HepG2 (cell line): Measurements from ENCODE around the gene KLF17. TPM values are rescaled to one million over a fixed set of nuclear protein-coding genes. Genes with fewer than 3 reads are reported as not detected.

ENCODE experiments used
- ATAC-seq: fragments of 200-7000 bp; cut with Tn5 transposase; 3 replicates; pipeline ENCODE4 v1.9.1; 2020; ENCODE audit warnings: mild to moderate bottlenecking, moderate library complexity
- BruUV-seq: library from RNA; stranded (reverse); fragments of 400-500 nt; replicated peaks from 2 replicates; lab custom pipeline; 2021; lab: Mats Ljungman, UMichigan
- CTCF ChIA-PET: fragments of 300-600 bp; formaldehyde crosslinking; extraction: SDS; loops from one replicate; lab custom pipeline; 2021; ENCODE audit warnings: low total read pairs, inconsistent platforms, low intra/inter-chr PET ratio; lab: Yijun Ruan, JAX
- POLR2A ChIA-PET: fragments of 350-600 bp; sonication (Branson Sonifier 250); formaldehyde crosslinking; loops from one replicate; lab custom pipeline; 2020; ENCODE audit warnings: antibody characterized with exemption, inconsistent platforms; lab: Yijun Ruan, JAX
- DNase-seq: peaks from one replicate; pipeline ENCODE4 v3.0.0-alpha.2; 2015; ENCODE audit warnings: low spot score
- FAIRE-seq: peaks from 3 replicates; lab custom pipeline; 2011; peaks lifted over from hg19 to GRCh38; lab: Jason Lieb, UNC
- H2AFZ ChIP-seq: one replicate; pipeline ENCODE4 v1.6.1; 2011; ENCODE audit warnings: low read length, inconsistent platforms
- H3K27ac ChIP-seq: fragments of 300-600 bp; 3 replicates; pipeline ENCODE4 v1.8.0; 2011; ENCODE audit warnings: mixed run types, mild to moderate bottlenecking, mixed read lengths, low read length, inconsistent platforms; ENCODE audit not compliant: insufficient read depth; ENCODE audit errors: extremely low read length
- H3K27me3 ChIP-seq, 2 experiments: fragments of 200-600 bp in 1 of 2; 2 replicates in 1 of 2; 3 replicates in 1 of 2; pipeline versions ENCODE4 v1.6.0 to v1.8.0; 2011; ENCODE audit warnings: low read length in 2 of 2, mild to moderate bottlenecking in 2 of 2, moderate library complexity in 2 of 2, inconsistent platforms in 1 of 2; ENCODE audit not compliant: insufficient read depth in 2 of 2, control insufficient read depth in 1 of 2
- H3K36me3 ChIP-seq, 2 experiments: fragments of 200-600 bp in 1 of 2; replicated peaks in 1 of 2; 2 replicates in 1 of 2; 3 replicates in 1 of 2; pipeline versions ENCODE4 v1.5.1 to v1.8.0; 2011; ENCODE audit warnings: low read length in 2 of 2, inconsistent platforms in 1 of 2; ENCODE audit not compliant: insufficient read depth in 2 of 2, control insufficient read depth in 1 of 2
- H3K4me1 ChIP-seq: 2 replicates; pipeline ENCODE4 v1.5.1; 2012; ENCODE audit warnings: low read length, inconsistent platforms; ENCODE audit not compliant: insufficient read depth
- H3K4me2 ChIP-seq: 2 replicates; pipeline ENCODE4 v1.6.0; 2011; ENCODE audit warnings: low read depth, low read length, inconsistent platforms
- H3K4me3 ChIP-seq, 3 experiments: fragments of 200-600 bp in 1 of 3; sonication (generic), shearing (Covaris generic) in 1 of 3; replicated peaks in 1 of 3; 2 replicates each; pipeline ENCODE4 v1.5.1; 2011 to 2016; ENCODE audit warnings: low read length in 3 of 3, inconsistent platforms in 2 of 3, low read depth in 2 of 3, mild to moderate bottlenecking in 2 of 3, control low read depth in 1 of 3, mixed read lengths in 1 of 3; ENCODE audit not compliant: insufficient read depth in 1 of 3
- H3K79me2 ChIP-seq: one replicate; pipeline ENCODE4 v1.6.1; 2011; ENCODE audit warnings: low read length, inconsistent platforms; ENCODE audit not compliant: insufficient read depth
- H3K9ac ChIP-seq: 2 replicates; pipeline ENCODE4 v1.6.0; 2011; ENCODE audit warnings: mild to moderate bottlenecking, low read depth, low read length, inconsistent platforms; ENCODE audit not compliant: insufficient read depth
- H3K9me3 ChIP-seq: 2 replicates; pipeline ENCODE4 v1.5.1; 2012; ENCODE audit warnings: mild to moderate bottlenecking, low read length
- H4K20me1 ChIP-seq: 2 replicates; pipeline ENCODE4 v1.6.0; 2011; ENCODE audit warnings: inconsistent platforms, mild to moderate bottlenecking, low read length, moderate library complexity; ENCODE audit not compliant: insufficient read depth
- AHR ChIP-seq: IDR thresholded peaks from 2 replicates; pipeline ENCODE4 v1.6.1; 2018; ENCODE audit warnings: missing genetic modification reagents, missing compliant biosample characterization
- ELK4 ChIP-seq: sonication (generic); formaldehyde crosslinking; IDR thresholded peaks from 2 replicates; pipeline ENCODE4 v1.9.0; 2021; ENCODE audit warnings: missing genetic modification reagents, borderline replicate concordance
- HOXA3 ChIP-seq: sonication (generic); formaldehyde crosslinking; IDR thresholded peaks from 2 replicates; pipeline ENCODE4 v1.5.0; 2020; ENCODE audit warnings: missing genetic modification reagents
- JDP2 ChIP-seq: sonication (generic); formaldehyde crosslinking; IDR thresholded peaks from 2 replicates; pipeline ENCODE4 v1.8.1; 2022; ENCODE audit warnings: missing genetic modification reagents, borderline replicate concordance
- MED13 ChIP-seq: sonication (generic); formaldehyde crosslinking; IDR thresholded peaks from 2 replicates; pipeline ENCODE4 v1.5.0; 2020; ENCODE audit warnings: missing genetic modification reagents
- MXD4 ChIP-seq: IDR thresholded peaks from 2 replicates; pipeline ENCODE4 v1.6.1; 2016; ENCODE audit warnings: mild to moderate bottlenecking, missing biosample characterization, missing genetic modification reagents
- SPEN ChIP-seq: sonication (generic); formaldehyde crosslinking; IDR thresholded peaks from 2 replicates; pipeline ENCODE4 v1.5.1; 2020; ENCODE audit warnings: low read depth, mild to moderate bottlenecking, missing genetic modification reagents
- SRSF1 ChIP-seq: fragments of 200-400 bp; formaldehyde crosslinking; optimal IDR thresholded peaks from 2 replicates; pipeline ENCODE3; 2017; ENCODE audit warnings: mild to moderate bottlenecking, low read depth, low read length, moderate library complexity
- TCF7 ChIP-seq: sonication (generic); IDR thresholded peaks from 2 replicates; pipeline ENCODE4 v1.6.1; 2016; ENCODE audit warnings: antibody characterized with exemption, low read depth
- ZEB1 ChIP-seq: IDR thresholded peaks from 2 replicates; pipeline ENCODE4 v1.6.1; 2012; ENCODE audit warnings: mild to moderate bottlenecking, low read depth, inconsistent platforms; ENCODE audit not compliant: insufficient replicate concordance
- ZNF503 ChIP-seq: sonication (generic); formaldehyde crosslinking; IDR thresholded peaks from 2 replicates; pipeline ENCODE4 v1.4.0; 2020; ENCODE audit warnings: missing genetic modification reagents
- ZNF556 ChIP-seq: sonication (generic); formaldehyde crosslinking; IDR thresholded peaks from 2 replicates; pipeline ENCODE4 v1.4.0; 2020; ENCODE audit warnings: mild to moderate bottlenecking, missing genetic modification reagents, borderline replicate concordance
- ZNF790 ChIP-seq: sonication (generic); formaldehyde crosslinking; IDR thresholded peaks from 2 replicates; pipeline ENCODE4 v1.8.0; 2022; ENCODE audit warnings: missing genetic modification reagents, mild to moderate bottlenecking, borderline replicate concordance
- WGBS: methylation state at CpG from one replicate; pipeline ENCODE4 v1.1.6; 2017; ENCODE audit warnings: low lambda C conversion rate; 5-methylcytosine and 5-hydroxymethylcytosine counted together
- in situ Hi-C: cut with HindIII; loops from 2 replicates; pipeline ENCODE4 v1.10.0; 2017; ENCODE audit warnings: low pct_unique_long_range_greater_than_20kb; ENCODE audit not compliant: extremely low pct_ligation_motif_present
- intact Hi-C: fragments of 100-400 bp; cut with micrococcal nuclease; formaldehyde crosslinking; loops from one replicate; pipeline ENCODE4 v1.10.0; 2022; ENCODE audit not compliant: unreplicated experiment
- polyA plus RNA-seq, 8 experiments: library from polyadenylated mRNA; depleted of rRNA in 3 of 8; stranded (reverse) in 7 of 8; unstranded in 1 of 8; fragments of >200 nt; fragmentation: Illumina TruSeq in 4 of 8; extraction: Trizol in 4 of 8; gene quantifications; 2 replicates each; pipeline versions ENCODE4 v1.2.1 to v1.2.3, GENCODE V29; 2011 to 2016; ENCODE audit warnings: low read depth in 4 of 8, missing spikeins in 1 of 8, mixed read lengths in 1 of 8; ENCODE audit not compliant: insufficient read depth in 1 of 8
- total RNA-seq, 5 experiments: library from RNA; depleted of rRNA; stranded (reverse); fragments of >200 nt; fragmentation: Illumina TruSeq; extraction: Trizol; gene quantifications; 2 replicates each; pipeline ENCODE4 v1.2.3, GENCODE V29; 2016; ENCODE audit warnings: low read depth in 1 of 5
- TF ChIP-seq, protein P1 (sequence below): sonication (generic); formaldehyde crosslinking; conservative IDR thresholded peaks from 2 replicates; pipeline ENCODE4 v1.8.0; 2022; ENCODE audit warnings: missing genetic modification reagents

The KLF17 gene
- total and polyA plus RNA-seq, 2 of the 13 experiments (the other 11 are each of a cell fraction or from before 2014, with no cell fraction given): not detected

DNA sequence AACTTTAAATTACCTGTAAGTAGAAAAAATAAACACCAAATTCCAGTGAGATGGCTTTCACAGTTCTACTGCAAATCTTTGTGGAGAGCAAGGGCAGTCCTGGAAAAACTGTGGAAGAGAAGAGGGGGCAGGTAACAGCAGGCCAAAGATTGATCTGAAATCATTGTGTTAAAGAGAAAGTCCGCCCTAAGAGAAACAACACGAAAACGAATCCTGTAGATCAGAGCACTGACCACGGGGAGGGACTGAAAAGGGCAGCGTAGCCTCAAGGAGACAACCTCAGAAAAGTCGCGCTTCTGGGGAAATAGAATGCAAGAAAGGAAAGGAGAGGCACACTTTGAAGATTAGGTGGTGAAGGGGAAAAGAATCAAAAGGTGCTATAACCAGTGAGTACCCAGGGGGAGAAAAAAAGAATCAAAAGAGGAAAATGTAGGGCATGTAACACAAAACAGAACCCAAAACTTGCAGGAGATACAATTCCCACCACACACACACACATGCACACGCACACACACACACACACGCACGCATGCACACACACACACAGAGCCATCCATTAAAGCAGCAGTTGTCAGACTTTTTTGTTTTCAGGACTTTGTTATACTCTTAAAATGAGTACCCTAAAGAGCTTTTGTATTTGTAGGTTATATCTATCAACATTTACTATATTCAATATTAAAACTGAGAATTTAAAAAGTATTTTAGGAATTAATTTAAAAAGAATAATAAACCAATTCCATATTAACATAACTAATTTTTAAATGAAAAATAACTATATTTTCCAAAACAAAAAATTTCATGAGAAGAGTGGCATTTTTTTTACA is 28.0 kb upstream of the KLF17 start (continued):
- TF ChIP-seq MXD4 (CRISPR knock-in tag): no peak
- TF ChIP-seq HOXA3 (CRISPR knock-in tag): no peak
- TF ChIP-seq SPEN: no peak
- TF ChIP-seq AHR (CRISPR knock-in tag): no peak
- TF ChIP-seq ZNF790 (CRISPR knock-in tag): no peak
- no peak for TF ChIP-seq JDP2 (CRISPR knock-in tag)
- no peak for TF ChIP-seq MED13
- no peak for TF ChIP-seq ZNF503

DNA sequence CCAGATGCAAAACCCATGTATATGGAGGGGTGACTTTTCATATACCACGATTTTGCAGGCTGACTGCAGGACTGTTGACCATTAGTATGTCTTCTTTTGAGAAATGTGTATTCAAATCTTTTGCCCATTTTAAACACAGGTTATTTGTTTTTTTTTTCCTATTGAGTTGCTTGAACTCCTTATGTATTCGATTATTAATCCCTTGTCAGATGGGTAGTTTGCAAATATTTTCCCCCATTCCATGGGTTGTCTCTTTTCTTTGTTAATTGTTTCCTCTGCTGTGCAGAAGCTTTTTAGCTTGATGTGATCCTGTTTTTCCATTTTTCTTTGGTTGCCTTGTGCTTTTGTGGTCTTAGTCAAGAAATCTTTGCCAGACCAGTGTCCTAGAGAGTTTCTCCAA is 24.6 kb upstream of the KLF17 start:
- POLR2A ChIA-PET: no interaction called here
- in situ Hi-C loops: no loop called here
- TF ChIP-seq ELK4 (CRISPR knock-in tag) (no peak), SRSF1 (no peak), ZNF556 (CRISPR knock-in tag) (no peak), TCF7 (no peak), ZEB1 (no peak)
- TF ChIP-seq, protein P1, sequence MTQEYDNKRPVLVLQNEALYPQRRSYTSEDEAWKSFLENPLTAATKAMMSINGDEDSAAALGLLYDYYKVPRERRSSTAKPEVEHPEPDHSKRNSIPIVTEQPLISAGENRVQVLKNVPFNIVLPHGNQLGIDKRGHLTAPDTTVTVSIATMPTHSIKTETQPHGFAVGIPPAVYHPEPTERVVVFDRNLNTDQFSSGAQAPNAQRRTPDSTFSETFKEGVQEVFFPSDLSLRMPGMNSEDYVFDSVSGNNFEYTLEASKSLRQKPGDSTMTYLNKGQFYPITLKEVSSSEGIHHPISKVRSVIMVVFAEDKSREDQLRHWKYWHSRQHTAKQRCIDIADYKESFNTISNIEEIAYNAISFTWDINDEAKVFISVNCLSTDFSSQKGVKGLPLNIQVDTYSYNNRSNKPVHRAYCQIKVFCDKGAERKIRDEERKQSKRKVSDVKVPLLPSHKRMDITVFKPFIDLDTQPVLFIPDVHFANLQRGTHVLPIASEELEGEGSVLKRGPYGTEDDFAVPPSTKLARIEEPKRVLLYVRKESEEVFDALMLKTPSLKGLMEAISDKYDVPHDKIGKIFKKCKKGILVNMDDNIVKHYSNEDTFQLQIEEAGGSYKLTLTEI: no peak

More for the DNA sequence above, 24.6 kb upstream of the KLF17 start:
- Histone ChIP-seq H3K27ac (no peak overlapping the region), H3K36me3 (no peaks in the 10 kb centered on the region), H3K79me2 (no peaks in the 10 kb centered on the region), H3K4me3 (no peak overlapping the region), H4K20me1 (no peaks in the 10 kb centered on the region), H3K9ac (no peak overlapping the region), H3K4me1 (peaks cover 9% of the 10 kb centered on the region; the same call in 1 of the 2 replicates), H3K27me3 (peaks cover 0 to 6% of the 10 kb centered on the region in 2 experiments; a peak in 1 of 5 replicates), H2AFZ (no peak overlapping the region), H3K4me2 (no peak overlapping the region), H3K9me3 (no peaks in the 10 kb centered on the region)
- CTCF ChIA-PET: no interaction called here
- intact Hi-C loops: no loop called here
- ATAC-seq: no peak
- no TSS peak for BruUV-seq
- 25% methylated on average over 2 of the region's 2 CpGs for WGBS
- no peak for DNase-seq
- no peak for FAIRE-seq
